ENCODE data around the gene DOCK2.

DOCK2 gene

DNA sequence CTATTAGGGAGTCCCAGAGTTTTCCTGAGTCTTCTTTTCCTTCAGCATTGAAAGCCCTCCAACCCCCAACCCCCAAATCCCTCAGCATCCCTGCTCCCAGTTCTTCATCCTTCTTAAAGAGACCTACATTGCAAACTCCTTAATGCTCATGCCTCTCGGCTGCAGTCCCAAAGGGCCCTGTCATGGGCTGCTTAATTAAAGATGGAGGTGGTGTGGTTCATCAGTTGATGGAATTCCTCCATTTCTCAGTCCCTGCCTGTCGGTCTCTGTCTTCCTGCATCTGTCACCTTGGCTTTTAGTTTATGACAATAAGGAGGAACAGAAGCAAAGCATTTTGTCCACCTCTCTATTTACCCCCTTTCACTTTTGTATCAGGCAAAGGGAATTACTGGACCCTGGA lies 470.6 kb downstream of the DOCK2 start:
- H3K4me1 ChIP-seq (ENCODE audit: control insufficient read depth in 1 of 2, insufficient read depth in 1 of 2, low read depth in 1 of 2, low read length in 1 of 2): peaks cover 17 to 29% of the 10 kb centered on the region in 2 experiments
- H3K27me3 ChIP-seq: no peaks in the 10 kb centered on the region
- H3K36me3 ChIP-seq: no peaks in the 10 kb centered on the region
- TF ChIP-seq, protein P1, sequence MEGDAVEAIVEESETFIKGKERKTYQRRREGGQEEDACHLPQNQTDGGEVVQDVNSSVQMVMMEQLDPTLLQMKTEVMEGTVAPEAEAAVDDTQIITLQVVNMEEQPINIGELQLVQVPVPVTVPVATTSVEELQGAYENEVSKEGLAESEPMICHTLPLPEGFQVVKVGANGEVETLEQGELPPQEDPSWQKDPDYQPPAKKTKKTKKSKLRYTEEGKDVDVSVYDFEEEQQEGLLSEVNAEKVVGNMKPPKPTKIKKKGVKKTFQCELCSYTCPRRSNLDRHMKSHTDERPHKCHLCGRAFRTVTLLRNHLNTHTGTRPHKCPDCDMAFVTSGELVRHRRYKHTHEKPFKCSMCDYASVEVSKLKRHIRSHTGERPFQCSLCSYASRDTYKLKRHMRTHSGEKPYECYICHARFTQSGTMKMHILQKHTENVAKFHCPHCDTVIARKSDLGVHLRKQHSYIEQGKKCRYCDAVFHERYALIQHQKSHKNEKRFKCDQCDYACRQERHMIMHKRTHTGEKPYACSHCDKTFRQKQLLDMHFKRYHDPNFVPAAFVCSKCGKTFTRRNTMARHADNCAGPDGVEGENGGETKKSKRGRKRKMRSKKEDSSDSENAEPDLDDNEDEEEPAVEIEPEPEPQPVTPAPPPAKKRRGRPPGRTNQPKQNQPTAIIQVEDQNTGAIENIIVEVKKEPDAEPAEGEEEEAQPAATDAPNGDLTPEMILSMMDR (IDR thresholded peaks at IDR 0.05): no peak
- no peak overlapping the region for H3K27ac ChIP-seq
- H3K4me3 ChIP-seq (ENCODE audit: low read depth in 1 of 2, low read length in 1 of 2): no peak overlapping the region
- H3K9me3 ChIP-seq: no peaks in the 10 kb centered on the region

- no peaks in the 10 kb centered on the region for H3K9me3 ChIP-seq
- no peaks in the 10 kb centered on the region for H3K36me3 ChIP-seq
- no peak overlapping the region for H3K4me3 ChIP-seq (ENCODE audit: low read depth in 1 of 2, low read length in 1 of 2)
- TF ChIP-seq, protein P1 (IDR thresholded peaks at IDR 0.05): no peak
- H3K4me1 ChIP-seq (ENCODE audit: control insufficient read depth in 1 of 2, insufficient read depth in 1 of 2, low read depth in 1 of 2, low read length in 1 of 2): peaks cover 23 to 35% of the 10 kb centered on the region in 2 experiments
- no peaks in the 10 kb centered on the region for H3K27me3 ChIP-seq
- no peak overlapping the region for H3K27ac ChIP-seq
Measured at GRCh38 chr5:170108266-170108785, 471.3 kb downstream of the DOCK2 start.

- Histone ChIP-seq H3K4me3 (ENCODE audit: low read depth in 1 of 2, low read length in 1 of 2) (no peak overlapping the region), H3K27me3 (no peaks in the 10 kb centered on the region), H3K4me1 (ENCODE audit: control insufficient read depth in 1 of 2, insufficient read depth in 1 of 2, low read depth in 1 of 2, low read length in 1 of 2) (peaks cover 33 to 46% of the 10 kb centered on the region in 2 experiments), H3K36me3 (no peaks in the 10 kb centered on the region), H3K9me3 (no peaks in the 10 kb centered on the region), H3K27ac (no peak overlapping the region)
- TF ChIP-seq, protein P1 (IDR thresholded peaks at IDR 0.05): no peak
Measured at GRCh38 chr5:170109059-170110031, 472.3 kb downstream of the DOCK2 start.

GRCh38 chr5:170110403-170111087 lies 473.5 kb downstream of the DOCK2 start:
- Histone ChIP-seq H3K9me3 (no peaks in the 10 kb centered on the region), H3K36me3 (no peaks in the 10 kb centered on the region), H3K4me1 (ENCODE audit: control insufficient read depth in 1 of 2, insufficient read depth in 1 of 2, low read depth in 1 of 2, low read length in 1 of 2) (peaks cover 35 to 48% of the 10 kb centered on the region in 2 experiments), H3K27ac (no peak overlapping the region), H3K4me3 (ENCODE audit: low read depth in 1 of 2, low read length in 1 of 2) (no peak overlapping the region), H3K27me3 (no peaks in the 10 kb centered on the region)
- TF ChIP-seq, protein P1 (IDR thresholded peaks at IDR 0.05): no peak

- TF ChIP-seq, protein P1 (IDR thresholded peaks at IDR 0.05): no peak
Measured at GRCh38 chr5:170111088-170111785, 474.2 kb downstream of the DOCK2 start.

More at GRCh38 chr5:170111088-170111785, 474.2 kb downstream of the DOCK2 start:
- Histone ChIP-seq H3K4me3 (ENCODE audit: low read depth in 1 of 2, low read length in 1 of 2) (no peak overlapping the region), H3K27me3 (no peaks in the 10 kb centered on the region), H3K4me1 (ENCODE audit: control insufficient read depth in 1 of 2, insufficient read depth in 1 of 2, low read depth in 1 of 2, low read length in 1 of 2) (peaks cover 35 to 42% of the 10 kb centered on the region in 2 experiments), H3K9me3 (no peaks in the 10 kb centered on the region), H3K36me3 (no peaks in the 10 kb centered on the region), H3K27ac (no peak overlapping the region)
